ENCODE results near the gene NINL.
"Not testable (repeated sequence)": the region's sequence is repeated elsewhere in the genome, so short reads cannot be mapped to it uniquely, and the experiment has no call there.

Gene NINL

DNA sequence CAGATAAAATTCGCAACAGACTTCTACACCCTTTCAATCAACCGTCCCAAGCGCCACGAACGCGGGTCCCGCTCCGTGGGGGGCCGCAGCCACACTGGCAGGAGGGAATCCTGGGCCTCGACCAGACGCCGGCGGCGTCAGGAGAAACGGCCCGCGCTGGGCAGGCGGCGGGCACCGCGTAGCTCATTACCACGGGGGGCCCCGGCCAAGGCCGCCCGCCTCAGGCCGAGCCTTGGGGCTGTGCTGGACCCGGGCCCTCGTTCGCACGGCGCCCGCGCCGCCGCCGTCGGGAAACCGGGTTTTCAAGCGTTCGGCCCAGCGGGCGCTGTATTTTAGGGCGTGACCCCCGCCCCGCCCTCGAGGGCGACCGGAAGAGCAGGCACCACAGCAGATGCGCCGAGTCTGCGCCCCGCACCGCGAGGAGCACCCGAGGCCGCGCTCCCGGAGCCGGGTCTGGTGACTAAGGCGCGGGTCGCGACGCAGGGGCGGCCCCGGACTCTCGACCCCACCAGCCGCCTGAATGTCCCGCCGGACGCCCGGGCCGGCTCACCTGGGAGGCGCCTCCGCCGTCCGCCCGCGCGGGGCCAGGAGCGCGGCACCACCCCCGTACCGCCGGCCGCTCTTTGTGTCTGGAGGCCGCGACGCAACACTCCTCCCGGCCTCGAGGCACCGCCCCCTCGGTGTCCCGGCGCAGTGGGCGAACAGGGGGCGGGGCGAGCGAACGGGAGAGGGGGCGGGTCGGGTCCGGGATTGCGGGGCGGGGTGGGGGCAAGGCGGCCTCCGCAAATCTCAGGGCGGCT, at the start of gene NINL:
Gene NINL, minus strand, starts transcription at position 627 of the 800 bp plus-strand sequence. CDS start 58,944 bp downstream, outside the sequence.
- peak; percentile 69 for DNase-seq (ENCODE audit: low read depth)

DNA sequence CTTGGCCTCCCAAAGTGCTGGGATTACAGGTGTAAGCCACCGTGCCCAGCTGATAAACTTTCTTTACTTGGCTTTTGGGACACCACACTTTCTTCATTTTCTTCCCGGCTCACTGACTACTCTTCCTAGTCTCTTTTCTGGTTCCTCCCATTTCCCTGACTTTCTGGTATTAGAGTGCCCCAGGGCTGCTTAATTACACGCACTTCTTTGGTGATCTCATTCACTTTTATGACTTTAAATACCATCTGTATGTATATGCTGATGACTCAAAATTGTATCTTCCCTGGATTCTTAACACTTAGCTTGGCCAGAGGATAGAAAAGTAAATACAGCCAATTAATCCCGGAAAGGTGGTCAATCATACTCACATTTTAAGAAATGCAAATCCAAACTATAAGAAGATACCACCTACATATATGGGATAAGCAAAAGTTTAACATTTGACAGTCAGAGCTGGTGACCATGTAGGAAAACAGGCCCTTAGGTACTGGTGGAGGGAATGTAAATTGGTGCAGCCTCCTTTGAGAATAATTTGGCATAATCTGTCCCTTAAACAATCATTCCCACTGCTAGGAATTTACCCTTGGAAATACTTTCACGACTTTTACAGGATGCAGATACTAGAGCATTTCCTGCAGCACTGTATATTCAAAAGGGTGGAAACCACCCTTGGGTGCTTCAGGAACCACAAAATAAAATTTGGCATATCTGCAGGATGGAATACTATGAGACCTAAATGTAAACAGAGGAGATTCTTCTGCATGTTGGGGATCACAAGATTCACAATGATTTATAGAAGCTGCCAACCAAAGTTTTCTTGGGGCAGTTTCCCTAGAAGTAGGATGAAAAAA, 47.8 kb upstream of the NINL start:
- peak; percentile 93 for DNase-seq (ENCODE audit: low read depth)

DNA sequence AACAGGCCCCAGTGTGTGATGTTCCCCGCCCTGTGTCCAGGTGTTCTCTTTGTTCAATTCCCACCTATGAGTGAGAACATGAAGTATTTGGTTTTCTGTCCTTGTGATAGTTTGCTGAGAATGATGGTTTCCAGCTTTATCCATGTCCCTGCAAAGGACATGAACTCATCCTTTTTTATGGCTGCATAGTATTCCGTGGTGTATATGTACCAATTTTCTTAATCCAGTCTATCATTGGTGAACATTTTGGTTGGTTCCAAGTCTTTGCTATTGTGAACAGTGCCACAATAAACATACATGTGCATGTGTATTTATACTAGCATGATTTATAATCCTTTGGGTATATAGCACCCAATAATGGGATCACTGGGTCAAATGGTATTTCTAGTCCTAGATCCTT, 45.3 kb upstream of the NINL start:
- DNase-seq (ENCODE audit: low read depth): not testable (repeated sequence)

DNA sequence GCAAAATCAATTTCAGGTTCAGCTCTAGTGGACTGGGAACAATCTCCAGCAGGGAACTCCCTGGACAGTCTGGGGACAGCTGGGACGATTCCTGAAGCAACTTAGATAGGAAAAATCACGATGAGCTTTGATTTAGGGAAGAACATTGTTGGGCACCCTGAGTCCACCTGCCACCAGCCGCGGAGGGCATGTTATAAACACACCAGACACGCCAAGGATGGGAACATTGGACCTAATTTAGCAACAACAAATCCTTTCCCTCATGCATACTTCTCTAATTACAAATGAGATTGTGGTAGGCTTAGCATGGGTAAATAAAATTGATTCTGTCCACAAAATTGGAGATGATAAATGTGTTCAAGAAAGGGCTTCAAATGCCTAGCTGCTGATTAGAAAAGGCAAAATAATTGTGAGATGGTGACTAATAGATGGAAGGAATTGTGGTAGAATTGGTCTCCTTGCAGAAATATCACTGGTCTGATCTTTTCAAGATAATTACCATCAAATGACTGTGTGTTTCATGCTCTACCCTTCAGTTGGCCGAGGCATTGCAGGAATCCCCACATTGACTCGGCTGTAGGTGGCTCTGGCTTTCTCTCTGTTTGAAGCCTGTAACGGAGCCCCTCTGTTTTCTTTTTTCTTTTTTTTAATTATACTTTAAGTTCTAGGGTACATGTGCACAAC, 44.6 kb upstream of the NINL start:
- DNase-seq (ENCODE audit: low read depth): peak; percentile 13

DNA sequence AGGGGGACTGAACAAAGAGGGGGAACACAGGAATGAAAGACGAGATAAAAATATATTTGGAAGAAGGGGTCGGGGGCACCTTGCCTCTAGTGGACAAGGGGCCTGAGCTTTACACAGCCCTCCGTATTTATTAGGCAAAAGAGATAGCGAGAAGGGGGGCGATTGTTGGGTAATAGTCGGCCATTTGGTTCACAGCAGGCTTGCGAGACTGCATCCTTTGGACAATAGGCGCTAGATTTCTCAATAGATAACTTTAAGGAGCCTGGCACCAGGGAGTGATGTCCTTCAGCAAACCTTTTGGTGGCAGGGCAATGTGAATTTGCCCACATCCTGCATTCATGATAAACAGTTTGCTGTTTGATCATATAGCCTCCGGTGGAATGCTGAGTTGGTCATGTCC, 41.4 kb upstream of the NINL start:
- DNase-seq (ENCODE audit: low read depth): peak; percentile 16

DNA sequence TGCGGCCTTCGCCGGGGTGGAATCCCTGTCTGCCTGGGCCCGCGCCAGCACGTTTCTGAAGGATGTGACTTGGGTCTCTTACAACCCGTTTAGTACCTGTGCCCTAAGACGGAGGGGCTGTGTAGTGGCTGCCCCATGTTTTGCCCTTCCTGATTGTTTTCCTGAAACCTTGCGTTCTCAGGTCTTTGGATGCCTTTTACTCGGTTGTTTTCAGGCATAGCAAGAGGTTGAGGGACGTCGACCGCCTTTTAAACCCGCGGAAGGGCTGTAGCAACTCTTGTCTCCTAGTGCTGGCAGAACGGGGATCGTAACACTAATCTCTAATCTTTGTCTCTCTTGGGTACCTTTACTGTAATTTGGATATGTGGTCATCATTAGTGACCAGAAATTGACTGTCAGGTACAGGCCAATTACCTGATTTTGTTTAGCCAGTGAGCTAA, 39.2 kb upstream of the NINL start:
- peak; percentile 63 for DNase-seq (ENCODE audit: low read depth)

DNA sequence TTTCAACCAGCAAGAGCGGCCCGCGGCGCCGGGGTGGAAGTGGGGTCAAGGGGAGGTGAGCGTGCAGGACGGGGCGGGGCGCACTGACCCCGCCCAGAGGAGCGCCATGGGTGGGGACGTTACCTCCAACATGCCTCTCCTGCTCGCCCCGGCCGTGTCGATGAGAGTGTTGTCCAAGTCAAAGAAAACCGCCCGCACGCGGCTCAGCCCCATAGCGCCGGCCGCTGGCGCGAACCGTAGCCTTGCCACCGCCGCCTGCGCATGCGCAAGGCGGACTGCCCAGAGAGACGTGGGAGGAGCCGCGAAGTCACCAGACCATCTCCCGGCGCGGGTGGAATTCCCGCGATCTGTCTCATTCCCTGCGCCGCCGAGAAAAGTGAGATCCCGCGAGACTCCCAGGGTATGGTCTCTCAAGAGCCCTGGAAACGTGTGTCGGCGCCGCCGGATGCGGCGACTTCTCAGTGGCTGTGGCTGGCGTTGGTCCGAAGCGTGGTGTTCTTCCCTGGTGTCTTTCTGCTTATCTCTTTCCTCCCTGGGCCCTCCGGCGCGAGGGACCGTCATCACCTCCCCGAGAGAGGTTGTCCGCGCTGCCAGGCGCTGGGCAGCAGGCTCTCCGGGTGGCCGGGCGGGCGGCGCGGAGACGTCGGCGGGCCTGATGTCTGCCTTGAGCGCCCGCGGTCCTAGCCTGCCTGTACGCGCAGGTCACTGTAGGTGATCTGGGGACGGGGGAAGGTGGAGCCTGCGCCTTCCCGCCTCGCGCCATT, 38.6 kb upstream of the NINL start, which contains the start of gene NANP:
Gene NANP, minus strand, starts transcription at position 279 of the 764 bp plus-strand sequence. Its CDS starts 66 bp downstream, at position 213.
- DNase-seq (ENCODE audit: low read depth): peak; percentile 98

DNA sequence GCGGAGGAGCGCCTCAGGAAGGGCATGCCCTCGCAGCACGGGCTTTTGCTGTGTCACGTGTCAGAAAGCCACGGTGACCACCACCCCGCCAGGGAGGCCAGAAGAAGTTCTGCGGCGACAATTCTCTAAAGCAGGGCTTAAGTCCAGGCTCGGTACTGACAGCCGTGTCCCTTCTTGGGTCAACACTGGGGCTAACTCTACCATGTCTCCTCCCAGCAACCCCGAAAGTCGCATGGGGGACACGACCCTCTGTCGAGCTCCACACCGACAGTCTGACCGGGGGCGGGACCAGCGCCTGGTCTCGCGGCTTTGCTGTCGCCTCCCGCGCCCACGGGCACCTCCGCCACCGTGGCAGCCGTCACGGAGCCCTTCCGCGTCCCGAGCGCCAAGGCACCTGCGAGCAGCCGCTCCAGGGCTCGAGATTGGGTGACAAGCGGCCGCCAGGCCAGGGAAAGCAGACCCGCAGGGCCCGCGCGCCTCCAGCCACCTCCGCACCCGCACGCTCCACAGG, 37.9 kb upstream of the NINL start:
- peak; percentile 65 for DNase-seq (ENCODE audit: low read depth)

DNA sequence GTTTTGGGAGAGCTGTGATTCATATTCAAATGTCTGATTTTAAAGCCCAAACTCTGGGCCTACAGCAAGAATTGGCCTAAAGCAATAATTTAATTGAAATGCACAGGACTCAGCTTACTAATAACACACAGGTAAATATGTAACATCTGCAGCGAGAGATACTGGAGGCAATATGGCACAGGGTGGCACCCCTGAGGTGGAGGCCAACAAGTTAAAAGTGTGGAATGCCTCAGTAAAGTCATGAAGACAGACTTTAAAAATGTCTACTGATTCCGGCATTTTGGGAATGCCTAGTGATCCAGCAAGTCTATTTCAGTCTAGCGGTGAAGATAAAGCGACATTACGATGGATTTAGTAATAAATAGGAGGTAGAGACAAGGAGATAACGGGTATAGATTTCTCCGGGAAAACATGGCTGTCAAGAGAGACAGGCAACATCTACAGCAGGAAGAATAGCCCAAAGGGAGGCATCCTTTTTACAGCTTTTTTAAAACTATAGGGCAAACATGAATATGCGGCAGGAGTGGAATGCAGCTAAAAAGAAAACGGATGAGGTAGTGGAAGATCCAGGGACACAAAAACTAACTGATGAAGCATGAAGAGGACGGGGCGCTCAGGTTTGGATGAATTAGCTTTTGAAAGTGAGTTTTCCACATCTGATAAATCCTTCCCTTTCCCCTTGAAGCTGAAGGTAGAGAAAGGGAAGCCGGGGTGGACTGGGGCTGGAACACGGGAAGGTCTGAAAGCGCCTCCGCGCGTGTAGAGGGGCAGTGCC, 37.3 kb upstream of the NINL start:
- peak; percentile 12 for DNase-seq (ENCODE audit: low read depth)

DNA sequence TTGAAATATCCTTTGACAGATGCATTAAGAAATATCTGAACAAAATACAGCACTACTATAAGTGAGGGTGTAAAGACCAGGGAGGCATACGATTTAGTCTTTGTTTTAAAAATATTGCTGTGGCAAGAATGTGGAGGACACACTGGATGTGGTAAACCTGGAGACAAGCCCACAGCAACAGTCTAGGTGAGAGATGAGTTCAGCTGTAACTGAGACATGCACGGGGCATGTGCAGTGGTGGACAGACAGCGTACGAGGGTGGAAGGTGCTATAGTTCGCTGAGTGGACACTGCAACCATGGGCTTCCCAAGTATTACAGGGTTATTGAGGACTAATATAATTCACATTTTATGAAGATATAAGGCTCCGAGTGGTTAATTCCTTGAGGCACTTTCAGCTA, 36.7 kb upstream of the NINL start:
- no peak for DNase-seq (ENCODE audit: low read depth)

DNA sequence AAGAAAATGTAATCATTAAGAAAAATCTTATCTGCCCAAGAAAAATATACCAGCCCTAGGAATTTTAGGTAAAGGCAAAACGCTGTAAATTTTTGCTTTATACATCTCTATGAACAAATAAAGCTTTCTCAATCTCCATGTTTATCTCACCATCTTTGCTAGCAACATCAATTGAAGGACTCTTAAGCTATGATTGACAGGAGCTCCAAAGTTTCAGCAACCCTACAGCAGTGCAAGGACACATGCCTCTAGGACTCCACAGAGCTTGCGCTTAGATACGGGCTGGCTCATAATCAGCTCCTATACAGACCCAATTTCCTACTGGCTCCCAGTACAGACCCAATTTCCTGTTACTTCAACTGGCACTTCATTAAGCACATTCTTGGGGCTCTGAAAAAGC, 34.2 kb upstream of the NINL start:
- no peak for DNase-seq (ENCODE audit: low read depth)

DNA sequence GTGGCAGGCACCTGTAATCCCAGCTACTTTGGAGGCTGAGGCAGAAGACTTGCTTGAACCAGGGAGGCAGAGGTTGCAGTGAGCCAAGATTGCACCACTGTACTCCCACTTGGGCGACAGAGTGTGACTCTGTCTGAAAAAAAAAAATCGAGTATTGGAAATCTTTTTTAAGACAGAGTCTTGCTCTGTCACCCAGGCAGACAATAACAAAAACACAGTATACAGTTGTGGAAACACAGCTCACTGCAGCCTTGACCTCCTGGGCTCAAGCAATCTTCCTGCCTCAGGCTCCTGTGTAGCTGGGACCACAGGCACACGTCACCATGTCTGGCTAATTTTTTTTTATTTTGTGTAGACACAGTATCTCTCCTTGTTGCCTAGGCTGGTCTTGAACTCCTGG, 23.4 kb upstream of the NINL start:
- DNase-seq (ENCODE audit: low read depth): no peak

DNA sequence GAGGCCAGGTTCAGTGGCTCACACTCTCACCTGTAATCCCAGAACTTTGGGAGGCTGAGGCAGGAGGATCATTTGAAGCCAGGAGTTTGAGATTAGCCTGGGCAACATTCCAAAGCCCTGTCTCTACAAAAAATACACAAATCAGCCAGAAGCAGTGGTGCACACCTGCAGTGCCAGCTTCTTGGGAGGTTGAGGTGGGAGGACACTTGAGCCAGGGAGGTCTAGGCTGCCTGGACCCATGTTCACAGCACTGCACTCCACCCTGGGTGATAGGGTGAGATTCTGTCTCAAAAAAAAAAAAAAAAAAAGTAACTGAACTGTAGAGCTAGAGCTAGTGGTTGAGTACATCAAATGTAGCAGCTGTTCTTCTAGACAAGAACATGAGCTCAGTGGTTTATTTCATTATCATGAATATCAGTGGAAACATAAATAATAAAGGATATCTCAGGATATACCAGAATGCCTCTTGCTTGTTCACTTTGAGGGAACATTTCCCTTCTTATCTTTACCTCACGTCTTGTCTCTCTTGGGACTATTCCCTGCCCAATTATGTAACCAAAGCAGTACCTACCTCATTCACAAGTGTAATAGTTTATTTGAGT, 20.9 kb upstream of the NINL start:
- no peak for DNase-seq (ENCODE audit: low read depth)

DNA sequence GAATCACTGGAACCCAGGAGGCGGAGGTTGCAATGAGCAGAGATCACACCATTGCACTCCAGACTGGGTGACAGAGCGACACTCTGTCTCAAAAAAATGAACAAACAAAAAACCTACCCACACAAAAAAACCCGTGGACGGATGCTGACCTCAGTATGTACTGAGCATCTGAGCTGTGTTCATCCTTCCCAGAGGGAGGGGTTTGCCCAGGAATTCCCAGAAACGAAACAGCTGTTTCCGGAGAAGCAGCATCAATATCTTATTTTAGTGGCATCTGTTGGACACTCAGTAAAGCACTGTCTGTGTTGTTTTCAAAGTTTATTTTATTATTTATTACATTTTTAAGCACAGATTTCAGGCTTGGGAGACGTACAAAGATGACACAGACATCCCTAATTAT, 19.8 kb upstream of the NINL start:
- DNase-seq (ENCODE audit: low read depth): no peak

DNA sequence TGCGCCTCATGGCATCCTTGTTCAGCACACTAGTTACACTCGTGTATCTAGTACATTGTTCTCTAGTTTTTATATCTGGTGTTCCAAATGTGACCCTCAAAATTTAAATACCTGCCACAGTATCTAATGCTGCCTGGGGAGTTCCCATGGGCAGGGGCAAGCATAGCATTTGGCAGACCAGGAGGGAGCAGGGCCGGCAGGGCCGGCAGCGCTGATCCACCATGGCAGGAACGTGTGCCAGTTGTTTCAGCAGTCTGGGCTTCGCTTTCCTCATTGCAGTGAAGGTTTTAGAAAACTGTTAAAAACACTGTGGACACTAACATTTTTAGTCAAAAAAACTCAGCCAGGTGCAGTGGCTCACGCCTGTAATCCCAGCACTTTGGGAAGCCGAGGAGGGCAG, 19.3 kb upstream of the NINL start:
- no peak for DNase-seq (ENCODE audit: low read depth)

DNA sequence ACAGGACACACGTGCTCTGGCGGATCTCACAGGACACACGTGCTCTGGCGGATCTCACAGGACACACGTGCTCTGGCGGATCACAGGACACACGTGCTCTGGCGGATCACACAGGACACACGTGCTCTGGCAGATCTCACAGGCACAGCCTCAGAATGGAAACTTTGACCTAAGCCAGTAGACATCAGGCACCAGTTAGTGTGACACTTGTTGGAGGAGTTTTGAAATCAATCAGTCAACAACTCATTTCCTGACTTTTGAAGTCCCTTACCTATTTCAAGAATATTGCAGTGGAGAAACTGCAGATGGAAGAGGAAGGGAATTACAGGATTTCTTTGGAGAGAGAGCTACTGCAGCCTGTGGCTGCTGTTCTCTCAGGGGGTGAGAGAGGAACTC, 17.6 kb upstream of the NINL start:
- not testable (repeated sequence) for DNase-seq (ENCODE audit: low read depth)

DNA sequence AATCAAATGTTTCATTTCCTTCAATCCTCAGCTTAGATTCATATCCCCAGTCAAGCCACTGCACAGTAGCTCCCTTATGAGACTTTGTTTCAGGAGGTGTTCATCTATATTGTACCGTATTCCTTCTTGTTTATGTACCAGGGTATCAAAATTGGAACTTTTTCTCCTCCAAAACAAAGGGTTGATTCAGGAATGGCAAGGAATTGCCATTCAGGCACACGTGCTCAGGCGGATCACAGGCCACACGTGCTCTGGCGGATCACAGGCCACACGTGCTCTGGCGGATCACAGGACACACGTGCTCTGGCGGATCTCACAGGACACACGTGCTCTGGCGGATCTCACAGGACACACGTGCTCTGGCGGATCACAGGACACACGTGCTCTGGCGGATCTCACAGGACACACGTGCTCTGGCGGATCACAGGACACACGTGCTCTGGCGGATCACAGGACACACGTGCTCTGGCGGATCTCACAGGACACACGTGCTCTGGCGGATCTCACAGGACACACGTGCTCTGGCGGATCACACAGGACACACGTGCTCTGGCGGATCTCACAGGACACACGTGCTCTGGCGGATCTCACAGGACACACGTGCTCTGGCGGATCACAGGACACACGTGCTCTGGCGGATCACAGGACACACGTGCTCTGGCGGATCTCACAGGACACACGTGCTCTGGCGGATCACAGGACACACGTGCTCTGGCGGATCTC, 17.0 kb upstream of the NINL start:
- DNase-seq (ENCODE audit: low read depth): not testable (repeated sequence)

DNA sequence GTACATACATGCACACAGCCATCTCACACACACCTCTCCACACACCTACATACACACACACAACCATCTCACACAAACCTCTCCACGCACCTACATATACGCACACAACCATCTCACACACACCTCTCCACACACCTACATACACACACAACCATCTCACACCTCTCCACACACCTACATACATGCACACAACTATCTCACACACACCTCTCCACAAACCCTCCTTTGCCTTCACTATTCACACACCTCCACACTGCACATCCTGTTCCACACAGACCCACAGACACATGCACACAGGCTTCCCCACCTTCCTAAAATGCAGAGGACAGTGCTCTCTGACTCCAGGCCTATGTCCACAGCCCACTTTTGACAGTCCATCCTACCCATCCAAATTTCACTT, 16.3 kb upstream of the NINL start:
- no peak for DNase-seq (ENCODE audit: low read depth)

DNA sequence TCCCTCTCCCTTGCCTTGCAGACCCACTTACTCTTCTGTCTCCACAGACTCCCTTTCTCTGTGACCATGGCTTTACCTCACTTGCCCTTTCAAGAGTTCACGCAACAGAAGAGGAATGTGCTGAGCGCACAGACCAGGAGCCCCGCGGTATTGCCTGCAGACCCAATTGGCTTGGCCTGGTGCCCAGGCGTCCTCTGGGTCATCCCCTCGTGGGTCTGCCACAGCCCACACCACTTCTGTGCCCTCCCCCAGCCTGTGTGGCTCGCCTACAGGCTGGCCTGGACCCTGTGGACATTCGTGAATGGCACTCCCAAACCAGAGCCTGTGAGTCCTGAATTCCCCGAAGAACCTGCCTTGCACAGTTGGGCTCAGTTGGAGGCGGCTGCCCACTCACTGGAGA, 15.3 kb upstream of the NINL start:
- DNase-seq (ENCODE audit: low read depth): no peak
